SK-N-SH (cell line): Measurements from ENCODE around the gene GMPPA.

Source experiments
- CHD2 ChIP-seq: fragments of 150-350 bp; IDR thresholded peaks from 2 replicates; pipeline ENCODE4 v1.6.1; 2018; ENCODE audit warnings: low read length; ENCODE audit not compliant: partially characterized antibody
- CTCF ChIP-seq: fragments of 200-600 bp; sonication (generic); IDR thresholded peaks from 2 replicates; pipeline ENCODE4 v1.6.1; 2017; ENCODE audit warnings: antibody characterized with exemption, mild to moderate bottlenecking, moderate library complexity
- MAX ChIP-seq: IDR thresholded peaks from 2 replicates; pipeline ENCODE4 v1.4.0; 2012; ENCODE audit warnings: low read depth
- RAD21 ChIP-seq: IDR thresholded peaks from 2 replicates; pipeline ENCODE4 v1.6.1; 2012; ENCODE audit warnings: mild to moderate bottlenecking, low read length
- TCF12 ChIP-seq: IDR thresholded peaks from 2 replicates; pipeline ENCODE4 v1.4.0; 2012
- YY1 ChIP-seq: IDR thresholded peaks from 2 replicates; pipeline ENCODE4 v1.4.0; 2012; ENCODE audit warnings: low read depth, mild to moderate bottlenecking

- TF ChIP-seq CTCF = no peak
- no peak for TF ChIP-seq RAD21
- no peak for TF ChIP-seq YY1
- TF ChIP-seq TCF12 = no peak
- no peak for TF ChIP-seq CHD2
- no peak for TF ChIP-seq MAX
These were observed 54.8 kb downstream of the GMPPA start for GRCh38 chr2:219553463-219553963.
